ENCODE measurements around the gene PGA4.
"Not testable (repeated sequence)": the region's sequence is repeated elsewhere in the genome, so short reads cannot be mapped to it uniquely, and the experiment has no call there.

DNA sequence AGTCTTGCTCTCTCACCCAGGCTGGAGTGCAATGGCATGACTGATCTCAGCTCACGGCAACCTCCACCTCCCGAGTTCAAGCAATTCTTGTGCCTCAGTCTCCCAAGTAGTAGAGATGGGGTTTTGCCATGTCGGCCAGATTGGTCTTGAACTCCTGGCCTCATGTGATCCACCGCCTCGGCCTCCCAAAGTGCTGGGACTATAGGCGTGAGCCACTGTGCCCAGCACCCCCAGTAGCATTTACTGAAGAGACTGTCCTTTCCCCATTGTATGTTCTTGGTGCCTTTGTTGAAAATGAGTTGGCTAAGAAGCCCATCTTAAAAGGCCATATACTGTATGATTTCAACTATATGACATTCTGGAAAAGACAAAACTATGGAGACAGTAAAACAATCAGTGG lies 41.9 kb upstream of the PGA4 start:
- TF ChIP-seq, protein P1, sequence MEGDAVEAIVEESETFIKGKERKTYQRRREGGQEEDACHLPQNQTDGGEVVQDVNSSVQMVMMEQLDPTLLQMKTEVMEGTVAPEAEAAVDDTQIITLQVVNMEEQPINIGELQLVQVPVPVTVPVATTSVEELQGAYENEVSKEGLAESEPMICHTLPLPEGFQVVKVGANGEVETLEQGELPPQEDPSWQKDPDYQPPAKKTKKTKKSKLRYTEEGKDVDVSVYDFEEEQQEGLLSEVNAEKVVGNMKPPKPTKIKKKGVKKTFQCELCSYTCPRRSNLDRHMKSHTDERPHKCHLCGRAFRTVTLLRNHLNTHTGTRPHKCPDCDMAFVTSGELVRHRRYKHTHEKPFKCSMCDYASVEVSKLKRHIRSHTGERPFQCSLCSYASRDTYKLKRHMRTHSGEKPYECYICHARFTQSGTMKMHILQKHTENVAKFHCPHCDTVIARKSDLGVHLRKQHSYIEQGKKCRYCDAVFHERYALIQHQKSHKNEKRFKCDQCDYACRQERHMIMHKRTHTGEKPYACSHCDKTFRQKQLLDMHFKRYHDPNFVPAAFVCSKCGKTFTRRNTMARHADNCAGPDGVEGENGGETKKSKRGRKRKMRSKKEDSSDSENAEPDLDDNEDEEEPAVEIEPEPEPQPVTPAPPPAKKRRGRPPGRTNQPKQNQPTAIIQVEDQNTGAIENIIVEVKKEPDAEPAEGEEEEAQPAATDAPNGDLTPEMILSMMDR (tag by site-specific recombination; IDR thresholded peaks at IDR 0.05) = not testable (repeated sequence)
- TF ChIP-seq, protein P2, sequence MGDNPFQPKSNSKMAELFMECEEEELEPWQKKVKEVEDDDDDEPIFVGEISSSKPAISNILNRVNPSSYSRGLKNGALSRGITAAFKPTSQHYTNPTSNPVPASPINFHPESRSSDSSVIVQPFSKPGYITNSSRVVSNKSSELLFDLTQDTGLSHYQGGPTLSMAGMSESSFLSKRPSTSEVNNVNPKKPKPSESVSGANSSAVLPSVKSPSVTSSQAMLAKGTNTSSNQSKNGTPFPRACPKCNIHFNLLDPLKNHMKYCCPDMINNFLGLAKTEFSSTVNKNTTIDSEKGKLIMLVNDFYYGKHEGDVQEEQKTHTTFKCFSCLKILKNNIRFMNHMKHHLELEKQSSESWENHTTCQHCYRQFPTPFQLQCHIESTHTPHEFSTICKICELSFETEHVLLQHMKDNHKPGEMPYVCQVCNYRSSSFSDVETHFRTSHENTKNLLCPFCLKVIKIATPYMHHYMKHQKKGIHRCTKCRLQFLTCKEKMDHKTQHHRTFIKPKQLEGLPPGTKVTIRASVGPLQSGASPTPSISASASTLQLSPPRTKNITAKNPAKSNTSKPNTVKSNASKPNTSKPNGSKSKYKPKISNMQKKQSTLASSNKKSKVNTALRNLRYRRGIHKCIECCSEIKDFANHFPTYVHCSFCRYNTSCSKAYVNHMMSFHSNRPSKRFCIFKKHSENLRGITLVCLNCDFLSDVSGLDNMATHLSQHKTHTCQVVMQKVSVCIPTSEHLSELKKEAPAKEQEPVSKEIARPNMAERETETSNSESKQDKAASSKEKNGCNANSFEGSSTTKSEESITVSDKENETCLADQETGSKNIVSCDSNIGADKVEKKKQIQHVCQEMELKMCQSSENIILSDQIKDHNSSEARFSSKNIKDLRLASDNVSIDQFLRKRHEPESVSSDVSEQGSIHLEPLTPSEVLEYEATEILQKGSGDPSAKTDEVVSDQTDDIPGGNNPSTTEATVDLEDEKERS (tag by site-specific recombination; IDR thresholded peaks at IDR 0.05) = not testable (repeated sequence)
- TF ChIP-seq, protein P3, sequence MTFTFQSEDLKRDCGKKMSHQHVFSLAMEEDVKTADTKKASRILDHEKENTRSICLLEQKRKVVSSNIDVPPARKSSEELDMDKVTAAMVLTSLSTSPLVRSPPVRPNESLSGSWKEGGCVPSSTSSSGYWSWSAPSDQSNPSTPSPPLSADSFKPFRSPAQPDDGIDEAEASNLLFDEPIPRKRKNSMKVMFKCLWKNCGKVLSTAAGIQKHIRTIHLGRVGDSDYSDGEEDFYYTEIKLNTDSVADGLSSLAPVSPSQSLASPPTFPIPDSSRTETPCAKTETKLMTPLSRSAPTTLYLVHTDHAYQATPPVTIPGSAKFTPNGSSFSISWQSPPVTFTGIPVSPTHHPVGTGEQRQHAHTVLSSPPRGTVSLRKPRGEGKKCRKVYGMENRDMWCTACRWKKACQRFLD (tag by site-specific recombination; IDR thresholded peaks at IDR 0.05) = not testable (repeated sequence)
- TF ChIP-seq SETDB1 (IDR thresholded peaks at IDR 0.05; ENCODE audit: insufficient read length, low read length) = not testable (repeated sequence)
